ENCODE results near the gene ATP1B4. TPM values are rescaled to one million over a fixed set of nuclear protein-coding genes. Genes with fewer than 3 reads are reported as not detected.

The ATP1B4 gene
- total RNA-seq, 1 donor, result not detected

GRCh38 chrX:120321520-120322281, 40.2 kb upstream of the ATP1B4 start:
- no peaks in the 10 kb centered on the region for H3K4me1 ChIP-seq (ENCODE audit: insufficient read depth, low read length)
- peaks cover 7% of the 10 kb centered on the region for H3K27me3 ChIP-seq (ENCODE audit: insufficient read depth, low read length)
- no peak overlapping the region for H3K4me2 ChIP-seq (ENCODE audit: insufficient read depth, low read length)
- H3K27ac ChIP-seq (ENCODE audit: low read depth, low read length), result no peak overlapping the region
- no peak for TF ChIP-seq CTCF (IDR thresholded peaks at IDR 0.05; ENCODE audit: extremely low read depth, low read depth, low read length)
- H3K79me2 ChIP-seq (ENCODE audit: insufficient read depth, low read length), result no peaks in the 10 kb centered on the region
- H4K20me1 ChIP-seq (ENCODE audit: insufficient read depth, low read length), result no peaks in the 10 kb centered on the region
- H3K36me3 ChIP-seq (ENCODE audit: insufficient read depth, low read length), result no peaks in the 10 kb centered on the region
- no peak for DNase-seq (ENCODE audit: insufficient read length, low spot score, missing footprints)
- no peaks in the 10 kb centered on the region for H3K9me3 ChIP-seq (ENCODE audit: low read depth, low read length)
- no peak overlapping the region for H2AFZ ChIP-seq (ENCODE audit: low read length)
- no peak overlapping the region for H3K4me3 ChIP-seq (ENCODE audit: insufficient read depth, low read length)

GRCh38 chrX:120331116-120331515, 30.8 kb upstream of the ATP1B4 start:
- H4K20me1 ChIP-seq (ENCODE audit: insufficient read depth, low read length), result no peaks in the 10 kb centered on the region
- H3K9me3 ChIP-seq (ENCODE audit: low read depth, low read length), result no peaks in the 10 kb centered on the region
- H3K4me2 ChIP-seq (ENCODE audit: insufficient read depth, low read length), result no peak overlapping the region
- no peak for TF ChIP-seq CTCF (IDR thresholded peaks at IDR 0.05; ENCODE audit: extremely low read depth, low read depth, low read length)
- H3K27ac ChIP-seq (ENCODE audit: low read depth, low read length), result no peak overlapping the region
- H3K36me3 ChIP-seq (ENCODE audit: insufficient read depth, low read length), result no peaks in the 10 kb centered on the region
- H3K27me3 ChIP-seq (ENCODE audit: insufficient read depth, low read length), result no peaks in the 10 kb centered on the region
- no peak overlapping the region for H3K4me3 ChIP-seq (ENCODE audit: insufficient read depth, low read length)
- DNase-seq (ENCODE audit: insufficient read length, low spot score, missing footprints), result no peak
- H3K79me2 ChIP-seq (ENCODE audit: insufficient read depth, low read length), result no peaks in the 10 kb centered on the region
- no peak overlapping the region for H2AFZ ChIP-seq (ENCODE audit: low read length)
- no peaks in the 10 kb centered on the region for H3K4me1 ChIP-seq (ENCODE audit: insufficient read depth, low read length)

GRCh38 chrX:120332394-120332793, 29.5 kb upstream of the ATP1B4 start:
- Histone ChIP-seq H3K9me3 (ENCODE audit: low read depth, low read length) (no peaks in the 10 kb centered on the region), H3K4me1 (ENCODE audit: insufficient read depth, low read length) (no peaks in the 10 kb centered on the region), H3K27ac (ENCODE audit: low read depth, low read length) (no peak overlapping the region), H2AFZ (ENCODE audit: low read length) (no peak overlapping the region), H3K36me3 (ENCODE audit: insufficient read depth, low read length) (no peaks in the 10 kb centered on the region), H3K27me3 (ENCODE audit: insufficient read depth, low read length) (no peaks in the 10 kb centered on the region), H3K79me2 (ENCODE audit: insufficient read depth, low read length) (no peaks in the 10 kb centered on the region), H3K4me2 (ENCODE audit: insufficient read depth, low read length) (no peak overlapping the region), H3K4me3 (ENCODE audit: insufficient read depth, low read length) (no peak overlapping the region), H4K20me1 (ENCODE audit: insufficient read depth, low read length) (no peaks in the 10 kb centered on the region)
- no peak for TF ChIP-seq CTCF (IDR thresholded peaks at IDR 0.05; ENCODE audit: extremely low read depth, low read depth, low read length)
- DNase-seq (ENCODE audit: insufficient read length, low spot score, missing footprints), result no peak

GRCh38 chrX:120334151-120334550, 27.7 kb upstream of the ATP1B4 start:
- no peaks in the 10 kb centered on the region for H4K20me1 ChIP-seq (ENCODE audit: insufficient read depth, low read length)
- H2AFZ ChIP-seq (ENCODE audit: low read length), result no peak overlapping the region
- H3K36me3 ChIP-seq (ENCODE audit: insufficient read depth, low read length), result no peaks in the 10 kb centered on the region
- no peak for DNase-seq (ENCODE audit: insufficient read length, low spot score, missing footprints)
- H3K4me3 ChIP-seq (ENCODE audit: insufficient read depth, low read length), result no peak overlapping the region
- H3K4me1 ChIP-seq (ENCODE audit: insufficient read depth, low read length), result no peaks in the 10 kb centered on the region
- H3K27ac ChIP-seq (ENCODE audit: low read depth, low read length), result no peak overlapping the region
- H3K9me3 ChIP-seq (ENCODE audit: low read depth, low read length), result no peaks in the 10 kb centered on the region
- no peaks in the 10 kb centered on the region for H3K27me3 ChIP-seq (ENCODE audit: insufficient read depth, low read length)
- H3K4me2 ChIP-seq (ENCODE audit: insufficient read depth, low read length), result no peak overlapping the region
- TF ChIP-seq CTCF (IDR thresholded peaks at IDR 0.05; ENCODE audit: extremely low read depth, low read depth, low read length), result no peak
- H3K79me2 ChIP-seq (ENCODE audit: insufficient read depth, low read length), result no peaks in the 10 kb centered on the region

Data from osteoblast (primary cell).